ENCODE measurements around the gene DUSP8. TPM values are rescaled to one million over a fixed set of nuclear protein-coding genes. Genes with fewer than 3 reads are reported as not detected.

Gene DUSP8
- total and polyA plus RNA-seq, 2 of the 8 experiments (the other 6 are each of a cell fraction or from before 2014, with no cell fraction given), result 2.8 to 3.6 TPM

- Histone ChIP-seq H3K27ac (ENCODE audit: low read depth, low read length) (no peak overlapping the region), H3K36me3 (ENCODE audit: control insufficient read depth in 2 of 4, insufficient read depth in 4 of 4, low read length in 3 of 4) (no peaks in the 10 kb centered on the region), H2AK5ac (ENCODE audit: low read depth, low read length) (0 out of 2 replicates have a peak overlapping the region, but pooled peaks have one; percentile 15), H2AFZ (ENCODE audit: low read length) (no peak overlapping the region), H3K4me3 (ENCODE audit: extremely low read depth in 1 of 4, insufficient read depth in 2 of 4, low read depth in 3 of 4, low read length in 4 of 4) (no peak overlapping the region), H3K23ac (ENCODE audit: insufficient read length) (no peak overlapping the region), H3K9ac (replicated peaks in 1 of 4; ENCODE audit: extremely low read depth in 1 of 4, low read depth in 3 of 4, low read length in 3 of 4) (no peak overlapping the region), H2BK15ac (ENCODE audit: low read length) (no peak overlapping the region), H2BK12ac (ENCODE audit: low read depth, low read length) (peak overlapping the region; percentile 80; the same call in 1 of the 2 replicates), H3K4me1 (replicated peaks in 1 of 4; ENCODE audit: control insufficient read depth in 3 of 4, insufficient read depth in 4 of 4, low read length in 3 of 4) (peaks cover 0 to 51% (median 38%) of the 10 kb centered on the region in 4 experiments; a peak in 6 of 7 replicates), H4K5ac (ENCODE audit: insufficient read length, low read depth, low read length) (no peak overlapping the region), H3K9me3 (ENCODE audit: insufficient read depth in 2 of 2, low read depth in 1 of 2, low read length in 1 of 2) (no peaks in the 10 kb centered on the region), H3K79me1 (ENCODE audit: low read depth, low read length) (no peaks in the 10 kb centered on the region), H3K4me2 (ENCODE audit: insufficient read depth in 1 of 2, low read depth in 2 of 2, low read length in 2 of 2) (no peak overlapping the region; a peak in 1 of 4 replicates), H3K14ac (ENCODE audit: insufficient read length) (no peak overlapping the region), H4K20me1 (replicated peaks in 1 of 2; ENCODE audit: control insufficient read depth in 1 of 2, insufficient read depth in 2 of 2, low read length in 2 of 2) (peaks cover 4 to 25% of the 10 kb centered on the region in 2 experiments), H3K56ac (replicated peaks; ENCODE audit: insufficient read length, low read depth, low read length) (no peak overlapping the region), H2BK20ac (ENCODE audit: low read length) (0 out of 2 replicates have a peak overlapping the region, but pooled peaks have one; percentile 48), H3K79me2 (ENCODE audit: control insufficient read depth in 1 of 2, insufficient read depth in 2 of 2, low read length in 2 of 2) (no peaks in the 10 kb centered on the region), H4K91ac (replicated peaks; ENCODE audit: insufficient read length, low read length) (peak overlapping the region; percentile 73), H2BK5ac (ENCODE audit: low read depth, low read length) (peak overlapping the region; percentile 66; the same call in 1 of the 2 replicates), H3K18ac (ENCODE audit: extremely low read depth, low read length) (no peak overlapping the region; the same call in 1 of the 2 replicates), H3K27me3 (replicated peaks in 1 of 4; ENCODE audit: control insufficient read depth in 3 of 4, extremely low read depth in 1 of 4, insufficient read depth in 3 of 4, low read length in 3 of 4) (peaks cover 0 to 22% (median 18%) of the 10 kb centered on the region in 4 experiments; a peak in 6 of 7 replicates), H2BK120ac (replicated peaks; ENCODE audit: low read depth, low read length) (no peak overlapping the region), H3K23me2 (ENCODE audit: low read depth, low read length) (no peaks in the 10 kb centered on the region; the same call in 1 of the 2 replicates), H4K8ac (ENCODE audit: extremely low read depth, insufficient read depth, low read length) (no peak overlapping the region; the same call in 1 of the 2 replicates), H3K4ac (replicated peaks; ENCODE audit: insufficient read length, low read depth, low read length) (no peak overlapping the region)
- 85% methylated on average over 13 of the region's 13 CpGs; no CpG with 5 or more reads in 1 of the 2 experiments for WGBS, 2 experiments (ENCODE audit: extremely low coverage in 1 of 2, insufficient coverage in 1 of 2, insufficient read length in 1 of 2, insufficient replicate concordance in 2 of 2, low coverage in 1 of 2, low lambda C conversion rate in 2 of 2, missing lambda C conversion rate in 1 of 2)
- no peak for TF ChIP-seq TEAD4 (IDR thresholded peaks at IDR 0.05; ENCODE audit: low read depth, low read length)
- no peak for TF ChIP-seq SP2 (IDR thresholded peaks at IDR 0.05; ENCODE audit: low read length)
- FAIRE-seq (no peak), DNase-seq (ENCODE audit: low read depth in 1 of 2, low spot score in 2 of 2) (no peak)
- CTCF ChIA-PET (ENCODE audit: partially characterized antibody), result interaction anchor here (0.6 to 9.1 kb wide), 9 partner anchors 7 to 992 kb away, joined by 3 to 100 read pairs (median 6); no protein-coding TSS in a partner anchor
- POLR2A ChIA-PET (ENCODE audit: partially characterized antibody), result interaction anchor here (1.7 to 6.9 kb wide), 2 partner anchors 10 to 14 kb away, joined by 4 to 58 read pairs; no protein-coding TSS in a partner anchor
These were observed 4.9 kb downstream of the DUSP8 start for GRCh38 chr11:1567052-1567720.
